Central memory CD8-positive, alpha-beta T cell (primary cell): ENCODE data around the gene PPL.

ENCODE experiments used
- ATAC-seq: fragments of 150-1000 bp; cut with Tn5 transposase; replicated peaks from 2 replicates; pipeline ENCODE4 v1.10.0; 2022; ENCODE audit warnings: mild to moderate bottlenecking, moderate FRiP score, moderate number of reproducible peaks; ENCODE audit not compliant: poor library complexity, severe bottlenecking; ENCODE audit errors: extremely low read depth
- DNase-seq, 2 donors: peaks; one replicate each; pipeline ENCODE4 v3.0.0; 2021; ENCODE audit warnings: low spot score in 2 of 2
- H3K27ac Mint-ChIP-seq: one replicate; pipeline ENCODE4 v1.8.0; 2022; ENCODE audit warnings: low read depth, mild to moderate bottlenecking, moderate library complexity, mixed read lengths
- H3K27me3 Mint-ChIP-seq: one replicate; pipeline ENCODE4 v1.8.0; 2022; ENCODE audit warnings: mixed read lengths
- H3K36me3 Mint-ChIP-seq: one replicate; pipeline ENCODE4 v1.8.0; 2022; ENCODE audit warnings: mild to moderate bottlenecking, moderate library complexity, mixed read lengths; ENCODE audit not compliant: insufficient read depth
- H3K4me1 Mint-ChIP-seq: one replicate; pipeline ENCODE4 v1.8.0; 2022; ENCODE audit warnings: mixed read lengths
- H3K4me3 Mint-ChIP-seq: one replicate; pipeline ENCODE4 v1.8.0; 2022; ENCODE audit warnings: mild to moderate bottlenecking, moderate library complexity, mixed read lengths
- H3K9me3 Mint-ChIP-seq: one replicate; pipeline ENCODE4 v1.8.0; 2022; ENCODE audit warnings: mixed read lengths

Gene PPL

GRCh38 chr16:4948903-4949766 is 12.2 kb upstream of the PPL start:
- H3K27me3 Mint-ChIP-seq, result peaks cover 29% of the 10 kb centered on the region
- H3K9me3 Mint-ChIP-seq, result no peaks in the 10 kb centered on the region
- no peak overlapping the region for H3K4me3 Mint-ChIP-seq
- no peaks in the 10 kb centered on the region for H3K36me3 Mint-ChIP-seq
- H3K27ac Mint-ChIP-seq, result no peak overlapping the region
- ATAC-seq (no peak), DNase-seq (no peak)
- H3K4me1 Mint-ChIP-seq, result no peaks in the 10 kb centered on the region

GRCh38 chr16:4947722-4948503 is 11.0 kb upstream of the PPL start:
- Mint-ChIP-seq H3K4me1 (no peaks in the 10 kb centered on the region), H3K36me3 (no peaks in the 10 kb centered on the region), H3K4me3 (no peak overlapping the region), H3K27ac (no peak overlapping the region), H3K9me3 (no peaks in the 10 kb centered on the region), H3K27me3 (peaks cover 29% of the 10 kb centered on the region)
- DNase-seq (no peak), ATAC-seq (no peak)

- DNase-seq (no peak), ATAC-seq (no peak)
- Mint-ChIP-seq H3K36me3 (no peaks in the 10 kb centered on the region), H3K4me1 (no peaks in the 10 kb centered on the region), H3K27ac (no peak overlapping the region), H3K27me3 (peaks cover 29% of the 10 kb centered on the region), H3K9me3 (no peaks in the 10 kb centered on the region), H3K4me3 (no peak overlapping the region)
These were observed 10.0 kb upstream of the PPL start for GRCh38 chr16:4946917-4947316.

GRCh38 chr16:4945560-4946502 is 8.9 kb upstream of the PPL start:
- ATAC-seq, result no peak
- no peaks in the 10 kb centered on the region for H3K36me3 Mint-ChIP-seq
- no peaks in the 10 kb centered on the region for H3K4me1 Mint-ChIP-seq
- no peak overlapping the region for H3K4me3 Mint-ChIP-seq
- peaks cover 29% of the 10 kb centered on the region for H3K27me3 Mint-ChIP-seq
- no peak for DNase-seq
- H3K27ac Mint-ChIP-seq, result no peak overlapping the region
- no peaks in the 10 kb centered on the region for H3K9me3 Mint-ChIP-seq

GRCh38 chr16:4944333-4945281 is 7.7 kb upstream of the PPL start:
- Mint-ChIP-seq H3K4me3 (no peak overlapping the region), H3K36me3 (no peaks in the 10 kb centered on the region), H3K27me3 (peaks cover 26% of the 10 kb centered on the region), H3K4me1 (no peaks in the 10 kb centered on the region), H3K27ac (no peak overlapping the region), H3K9me3 (no peaks in the 10 kb centered on the region)
- ATAC-seq (no peak), DNase-seq (no peak)

GRCh38 chr16:4942481-4942880 is 5.5 kb upstream of the PPL start:
- H3K4me1 Mint-ChIP-seq, result no peaks in the 10 kb centered on the region
- no peak for DNase-seq
- no peaks in the 10 kb centered on the region for H3K9me3 Mint-ChIP-seq
- ATAC-seq, result no peak
- no peaks in the 10 kb centered on the region for H3K36me3 Mint-ChIP-seq
- H3K27ac Mint-ChIP-seq, result no peak overlapping the region
- H3K27me3 Mint-ChIP-seq, result peaks cover 31% of the 10 kb centered on the region
- H3K4me3 Mint-ChIP-seq, result no peak overlapping the region

GRCh38 chr16:4940719-4941118 is 3.8 kb upstream of the PPL start:
- Mint-ChIP-seq H3K4me1 (peaks cover 5% of the 10 kb centered on the region), H3K27me3 (peaks cover 37% of the 10 kb centered on the region)
- no peak for ATAC-seq

GRCh38 chr16:4938683-4939030 is 1.7 kb upstream of the PPL start:
- no peak for DNase-seq
- no peak overlapping the region for H3K4me3 Mint-ChIP-seq
- no peak overlapping the region for H3K27ac Mint-ChIP-seq
- H3K4me1 Mint-ChIP-seq, result peaks cover 5% of the 10 kb centered on the region
- no peaks in the 10 kb centered on the region for H3K36me3 Mint-ChIP-seq
- ATAC-seq, result no peak
- no peaks in the 10 kb centered on the region for H3K9me3 Mint-ChIP-seq
- peaks cover 47% of the 10 kb centered on the region for H3K27me3 Mint-ChIP-seq

More at GRCh38 chr16:4940719-4941118, 3.8 kb upstream of the PPL start:
- Mint-ChIP-seq H3K36me3 (no peaks in the 10 kb centered on the region), H3K27ac (no peak overlapping the region), H3K9me3 (no peaks in the 10 kb centered on the region), H3K4me3 (no peak overlapping the region)
- DNase-seq, result no peak

- no peaks in the 10 kb centered on the region for H3K36me3 Mint-ChIP-seq
- DNase-seq (no peak), ATAC-seq (no peak)
- no peak overlapping the region for H3K27ac Mint-ChIP-seq
- H3K9me3 Mint-ChIP-seq, result no peaks in the 10 kb centered on the region
- peaks cover 5% of the 10 kb centered on the region for H3K4me1 Mint-ChIP-seq
- peak overlapping the region; percentile 55 for H3K4me3 Mint-ChIP-seq
- peaks cover 53% of the 10 kb centered on the region for H3K27me3 Mint-ChIP-seq
These were observed 1.1 kb upstream of the PPL start for GRCh38 chr16:4937782-4938682.

- no peak for ATAC-seq
- Mint-ChIP-seq H3K9me3 (no peaks in the 10 kb centered on the region), H3K27ac (no peak overlapping the region), H3K27me3 (peaks cover 59% of the 10 kb centered on the region), H3K36me3 (no peaks in the 10 kb centered on the region), H3K4me3 (peak overlapping the region; percentile 68), H3K4me1 (peaks cover 5% of the 10 kb centered on the region)
- DNase-seq, result no peak
These were observed 562 bp downstream of the PPL start for GRCh38 chr16:4936181-4936990.
